CD14-positive monocyte (primary cell): ENCODE data around the gene KAZN. TPM values are rescaled to one million over a fixed set of nuclear protein-coding genes. Genes with fewer than 3 reads are reported as not detected.

Experiments used
- DNase-seq, 3 donors: peaks; one replicate each; pipeline ENCODE4 v3.0.0-alpha.2; 2011 to 2022
- H2AFZ ChIP-seq: 2 replicates; pipeline ENCODE4 v1.6.0; 2012; ENCODE audit warnings: mild to moderate bottlenecking, low read depth, low read length, inconsistent platforms; ENCODE audit not compliant: insufficient read depth, poor library complexity, severe bottlenecking
- H3K27ac ChIP-seq, 2 donors: 1 replicate in 1 of 2; 2 replicates in 1 of 2; pipeline ENCODE4 v1.5.1; 2012 to 2013; ENCODE audit warnings: low read length in 2 of 2, control low read depth in 1 of 2, inconsistent platforms in 1 of 2, low read depth in 1 of 2, mild to moderate bottlenecking in 1 of 2
- H3K27me3 ChIP-seq, 2 donors: one replicate each; pipeline versions ENCODE4 v1.6.0 to v1.6.1; 2011 to 2013; ENCODE audit warnings: low read length in 2 of 2; ENCODE audit not compliant: control insufficient read depth in 2 of 2, insufficient read depth in 2 of 2
- H3K36me3 ChIP-seq, 2 donors: replicated peaks in 1 of 2; 1 replicate in 1 of 2; 2 replicates in 1 of 2; pipeline versions ENCODE4 v1.5.1 to v1.6.1; 2012 to 2013; ENCODE audit warnings: low read length in 2 of 2, control low read depth in 1 of 2, inconsistent platforms in 1 of 2, mild to moderate bottlenecking in 1 of 2; ENCODE audit not compliant: insufficient read depth in 2 of 2, control insufficient read depth in 1 of 2
- H3K4me1 ChIP-seq, 2 donors: 1 replicate in 1 of 2; 2 replicates in 1 of 2; pipeline versions ENCODE4 v1.5.1 to v1.6.1; 2012 to 2013; ENCODE audit warnings: low read length in 2 of 2, control low read depth in 1 of 2, inconsistent platforms in 1 of 2, mild to moderate bottlenecking in 1 of 2, moderate library complexity in 1 of 2; ENCODE audit not compliant: insufficient read depth in 2 of 2, control insufficient read depth in 1 of 2
- H3K4me2 ChIP-seq: replicated peaks from 2 replicates; pipeline ENCODE3; 2012; ENCODE audit warnings: low read length, moderate library complexity, mild to moderate bottlenecking; ENCODE audit not compliant: poor library complexity, severe bottlenecking; ENCODE audit errors: extremely low read depth
- H3K4me3 ChIP-seq, 3 experiments: fragments of 200-600 bp in 1 of 3; sonication (generic) in 1 of 3; replicated peaks in 1 of 3; 1 replicate in 2 of 3; 2 replicates in 1 of 3; pipeline ENCODE4 v1.5.1; 2011 to 2013; ENCODE audit warnings: low read length in 3 of 3, mild to moderate bottlenecking in 3 of 3, control low read depth in 2 of 3, low read depth in 2 of 3, inconsistent platforms in 1 of 3, moderate library complexity in 1 of 3
- H3K79me2 ChIP-seq: 2 replicates; pipeline ENCODE4 v1.6.0; 2012; ENCODE audit warnings: mild to moderate bottlenecking, control low read depth, inconsistent platforms, low read length, moderate library complexity; ENCODE audit not compliant: insufficient read depth
- H3K9ac ChIP-seq: 2 replicates; pipeline ENCODE4 v1.6.0; 2017; ENCODE audit warnings: low read length, mild to moderate bottlenecking; ENCODE audit not compliant: insufficient read depth, poor library complexity, severe bottlenecking
- H3K9me3 ChIP-seq, 2 donors: replicated peaks in 1 of 2; 1 replicate in 1 of 2; 2 replicates in 1 of 2; pipeline versions ENCODE4 v1.5.1 to v1.6.1; 2012 to 2013; ENCODE audit warnings: low read length in 2 of 2, control low read depth in 1 of 2; ENCODE audit not compliant: control insufficient read depth in 1 of 2, insufficient read depth in 1 of 2
- H4K20me1 ChIP-seq: 2 replicates; pipeline ENCODE4 v1.6.0; 2012; ENCODE audit warnings: mild to moderate bottlenecking, low read length, control low read depth, moderate library complexity; ENCODE audit not compliant: insufficient read depth
- H3K27ac Mint-ChIP-seq, 7 donors: one replicate each; pipeline ENCODE4 v1.8.0; 2020; ENCODE audit warnings: mild to moderate bottlenecking in 7 of 7, mixed read lengths in 7 of 7, moderate library complexity in 6 of 7, inconsistent platforms in 2 of 7
- H3K27me3 Mint-ChIP-seq, 3 donors: one replicate each; pipeline ENCODE4 v1.8.0; 2021 to 2022; ENCODE audit warnings: low read depth in 3 of 3, mild to moderate bottlenecking in 3 of 3, mixed read lengths in 3 of 3, moderate library complexity in 3 of 3, inconsistent platforms in 1 of 3
- H3K36me3 Mint-ChIP-seq, 2 donors: one replicate each; pipeline ENCODE4 v1.8.0; 2020; ENCODE audit warnings: mixed read lengths in 2 of 2, inconsistent platforms in 1 of 2, mild to moderate bottlenecking in 1 of 2
- H3K4me1 Mint-ChIP-seq: one replicate; pipeline ENCODE4 v1.8.0; 2020; ENCODE audit warnings: mild to moderate bottlenecking, mixed read lengths
- H3K4me3 Mint-ChIP-seq, 2 donors: one replicate each; pipeline ENCODE4 v1.8.0; 2020; ENCODE audit warnings: mild to moderate bottlenecking in 2 of 2, mixed read lengths in 2 of 2, moderate library complexity in 1 of 2
- H3K9me3 Mint-ChIP-seq, 7 donors: one replicate each; pipeline ENCODE4 v1.8.0; 2020 to 2022; ENCODE audit warnings: mixed read lengths in 7 of 7, mild to moderate bottlenecking in 6 of 7, moderate library complexity in 6 of 7, inconsistent platforms in 2 of 7
- WGBS: methylation state at CpG from one replicate; pipeline ENCODE4 v1.1.5; 2013; ENCODE audit warnings: missing lambda C conversion rate; ENCODE audit not compliant: insufficient coverage; 5-methylcytosine and 5-hydroxymethylcytosine counted together
- intact Hi-C, 2 donors: fragments of 100-400 bp; cut with micrococcal nuclease; formaldehyde crosslinking; loops; one replicate each; pipeline versions ENCODE4 v1.15.0 to v1.15.1; 2023
- polyA plus RNA-seq, 3 donors: library from polyadenylated mRNA; depleted of rRNA in 1 of 3; unstranded in 2 of 3; stranded (reverse) in 1 of 3; fragments of 300-500 nt in 2 of 3; fragments of >200 nt in 1 of 3; fragmentation: Illumina TruSeq in 2 of 3; gene quantifications; 1 replicate in 2 of 3; 2 replicates in 1 of 3; pipeline ENCODE4 v1.2.3, GENCODE V29; 2012 to 2021
- TF ChIP-seq, protein P1 (sequence below): fragments of 200-600 bp; IDR thresholded peaks from one replicate; pipeline ENCODE4 v1.8.0; 2022; ENCODE audit warnings: antibody characterized with exemption, mild to moderate bottlenecking

KAZN gene
- polyA plus RNA-seq, 3 donors: not detected

- no peaks in the 10 kb centered on the region for H3K4me1 Mint-ChIP-seq
- intact Hi-C loops: no loop called here
- DNase-seq: no peak
- Histone ChIP-seq H3K27ac (no peak overlapping the region), H3K36me3 (no peaks in the 10 kb centered on the region), H3K4me3 (no peak overlapping the region), H3K9me3 (no peaks in the 10 kb centered on the region), H3K9ac (no peak overlapping the region), H3K4me2 (no peak overlapping the region), H2AFZ (no peak overlapping the region), H4K20me1 (no peaks in the 10 kb centered on the region), H3K4me1 (no peaks in the 10 kb centered on the region), H3K27me3 (no peaks in the 10 kb centered on the region), H3K79me2 (no peaks in the 10 kb centered on the region)
- no peaks in the 10 kb centered on the region for H3K36me3 Mint-ChIP-seq
- TF ChIP-seq, protein P1, sequence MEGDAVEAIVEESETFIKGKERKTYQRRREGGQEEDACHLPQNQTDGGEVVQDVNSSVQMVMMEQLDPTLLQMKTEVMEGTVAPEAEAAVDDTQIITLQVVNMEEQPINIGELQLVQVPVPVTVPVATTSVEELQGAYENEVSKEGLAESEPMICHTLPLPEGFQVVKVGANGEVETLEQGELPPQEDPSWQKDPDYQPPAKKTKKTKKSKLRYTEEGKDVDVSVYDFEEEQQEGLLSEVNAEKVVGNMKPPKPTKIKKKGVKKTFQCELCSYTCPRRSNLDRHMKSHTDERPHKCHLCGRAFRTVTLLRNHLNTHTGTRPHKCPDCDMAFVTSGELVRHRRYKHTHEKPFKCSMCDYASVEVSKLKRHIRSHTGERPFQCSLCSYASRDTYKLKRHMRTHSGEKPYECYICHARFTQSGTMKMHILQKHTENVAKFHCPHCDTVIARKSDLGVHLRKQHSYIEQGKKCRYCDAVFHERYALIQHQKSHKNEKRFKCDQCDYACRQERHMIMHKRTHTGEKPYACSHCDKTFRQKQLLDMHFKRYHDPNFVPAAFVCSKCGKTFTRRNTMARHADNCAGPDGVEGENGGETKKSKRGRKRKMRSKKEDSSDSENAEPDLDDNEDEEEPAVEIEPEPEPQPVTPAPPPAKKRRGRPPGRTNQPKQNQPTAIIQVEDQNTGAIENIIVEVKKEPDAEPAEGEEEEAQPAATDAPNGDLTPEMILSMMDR: no peak
- peaks cover 0 to 16% (median 2%) of the 10 kb centered on the region in 3 donors for H3K27me3 Mint-ChIP-seq
- no peak overlapping the region for H3K27ac Mint-ChIP-seq
- H3K9me3 Mint-ChIP-seq: peaks cover 0 to 5% (median 0%) of the 10 kb centered on the region in 7 donors
- H3K4me3 Mint-ChIP-seq: no peak overlapping the region
- no CpG with 5 or more reads among the region's 4 CpGs for WGBS
Observed at GRCh38 chr1:14946011-14946359, 347.5 kb downstream of the KAZN start.

DNA sequence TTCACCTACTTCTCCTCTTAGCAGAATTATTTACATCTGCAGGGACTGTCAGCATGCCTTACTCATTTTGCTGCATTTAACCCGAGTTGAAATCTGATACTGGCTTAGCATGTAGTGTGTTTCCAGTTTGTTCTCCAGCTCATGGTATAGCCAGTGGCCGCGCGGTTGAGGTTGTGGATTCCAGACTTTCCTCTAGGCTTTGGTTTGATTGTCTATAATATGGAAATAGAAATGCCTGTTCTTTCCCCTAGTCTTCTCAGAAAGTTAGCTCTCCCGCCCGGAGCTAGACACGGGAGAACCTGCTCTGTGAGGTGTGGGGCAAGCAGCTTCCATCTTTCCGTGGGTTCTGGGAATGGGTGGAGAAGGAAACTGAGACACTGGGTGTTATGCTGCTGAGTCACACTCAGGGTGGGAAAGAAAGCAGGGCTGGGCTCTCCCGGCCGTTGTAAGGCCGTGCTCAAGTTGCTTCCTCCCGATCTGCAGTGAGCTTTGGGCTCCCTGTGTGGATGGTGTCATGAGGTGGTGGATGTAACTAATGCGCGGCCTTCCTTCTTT, 348.3 kb downstream of the KAZN start:
- Histone ChIP-seq H2AFZ (no peak overlapping the region), H3K27ac (no peak overlapping the region), H3K4me2 (no peak overlapping the region)

More for the DNA sequence above, 348.3 kb downstream of the KAZN start:
- no peaks in the 10 kb centered on the region for H3K4me1 ChIP-seq
- no peaks in the 10 kb centered on the region for H3K9me3 ChIP-seq
- H3K79me2 ChIP-seq: no peaks in the 10 kb centered on the region
- no peaks in the 10 kb centered on the region for H3K36me3 ChIP-seq
- peaks cover 0 to 5% (median 0%) of the 10 kb centered on the region in 7 donors for H3K9me3 Mint-ChIP-seq
- no peaks in the 10 kb centered on the region for H3K4me1 Mint-ChIP-seq
- H3K36me3 Mint-ChIP-seq: no peaks in the 10 kb centered on the region
- no peaks in the 10 kb centered on the region for H4K20me1 ChIP-seq
- intact Hi-C loops: no loop called here
- no peak overlapping the region for H3K27ac Mint-ChIP-seq
- H3K9ac ChIP-seq: no peak overlapping the region
- TF ChIP-seq, protein P1: no peak
- WGBS: 52% methylated on average over 7 of the region's 14 CpGs
- DNase-seq: no peak
- H3K27me3 Mint-ChIP-seq: peaks cover 2 to 16% (median 2%) of the 10 kb centered on the region in 3 donors
- H3K4me3 ChIP-seq: no peak overlapping the region
- no peak overlapping the region for H3K4me3 Mint-ChIP-seq
- no peaks in the 10 kb centered on the region for H3K27me3 ChIP-seq
